ENCODE results near the gene ADSL.

ADSL gene

GRCh38 chr22:40420341-40421081 is 74.2 kb downstream of the ADSL start:
- DNase-seq, result no peak

- no peak for DNase-seq
Observed at GRCh38 chr22:40421082-40421350, 74.7 kb downstream of the ADSL start.

GRCh38 chr22:40421941-40422340 is 75.6 kb downstream of the ADSL start:
- no peak for DNase-seq

- no peak for DNase-seq
Observed at GRCh38 chr22:40422558-40423309, 76.4 kb downstream of the ADSL start.

- DNase-seq, result no peak
Observed at GRCh38 chr22:40423310-40423688, 77.0 kb downstream of the ADSL start.

- DNase-seq, result no peak
Observed at GRCh38 chr22:40423882-40424640, 77.8 kb downstream of the ADSL start.

- DNase-seq, result no peak
Observed at GRCh38 chr22:40425082-40425481, 78.8 kb downstream of the ADSL start.

GRCh38 chr22:40426594-40427333 is 80.5 kb downstream of the ADSL start:
- DNase-seq, result no peak

- no peak for DNase-seq
Observed at GRCh38 chr22:40428796-40429195, 82.5 kb downstream of the ADSL start.

- no peak for DNase-seq
Observed at GRCh38 chr22:40429481-40429880, 83.2 kb downstream of the ADSL start.

GRCh38 chr22:40430991-40431390 is 84.7 kb downstream of the ADSL start:
- DNase-seq, result no peak

- DNase-seq, result no peak
Observed at GRCh38 chr22:40432157-40432556, 85.9 kb downstream of the ADSL start.

GRCh38 chr22:40432625-40433024 is 86.3 kb downstream of the ADSL start:
- no peak for DNase-seq

GRCh38 chr22:40433416-40434090 is 87.3 kb downstream of the ADSL start:
- no peak for DNase-seq

- no peak for DNase-seq
Observed at GRCh38 chr22:40434106-40434505, 87.8 kb downstream of the ADSL start.

GRCh38 chr22:40434745-40435144 is 88.4 kb downstream of the ADSL start:
- no peak for DNase-seq

GRCh38 chr22:40436505-40437431 is 90.5 kb downstream of the ADSL start:
- peak; percentile 48 to 53 for DNase-seq

Data from activated T-cell treated with anti-CD3 and anti-CD28 coated beads, Interleukin-2, amount 50 U/mL, for 48 hours (primary cell).